Hepatic stellate cell (primary cell): ENCODE results near the gene COX7A1.
"Not testable (repeated sequence)": the region's sequence is repeated elsewhere in the genome, so short reads cannot be mapped to it uniquely, and the experiment has no call there.

ENCODE experiments used
- DNase-seq: peaks from one replicate; pipeline ENCODE4 v3.0.0; 2011; ENCODE audit warnings: low spot score

COX7A1 gene

DNA sequence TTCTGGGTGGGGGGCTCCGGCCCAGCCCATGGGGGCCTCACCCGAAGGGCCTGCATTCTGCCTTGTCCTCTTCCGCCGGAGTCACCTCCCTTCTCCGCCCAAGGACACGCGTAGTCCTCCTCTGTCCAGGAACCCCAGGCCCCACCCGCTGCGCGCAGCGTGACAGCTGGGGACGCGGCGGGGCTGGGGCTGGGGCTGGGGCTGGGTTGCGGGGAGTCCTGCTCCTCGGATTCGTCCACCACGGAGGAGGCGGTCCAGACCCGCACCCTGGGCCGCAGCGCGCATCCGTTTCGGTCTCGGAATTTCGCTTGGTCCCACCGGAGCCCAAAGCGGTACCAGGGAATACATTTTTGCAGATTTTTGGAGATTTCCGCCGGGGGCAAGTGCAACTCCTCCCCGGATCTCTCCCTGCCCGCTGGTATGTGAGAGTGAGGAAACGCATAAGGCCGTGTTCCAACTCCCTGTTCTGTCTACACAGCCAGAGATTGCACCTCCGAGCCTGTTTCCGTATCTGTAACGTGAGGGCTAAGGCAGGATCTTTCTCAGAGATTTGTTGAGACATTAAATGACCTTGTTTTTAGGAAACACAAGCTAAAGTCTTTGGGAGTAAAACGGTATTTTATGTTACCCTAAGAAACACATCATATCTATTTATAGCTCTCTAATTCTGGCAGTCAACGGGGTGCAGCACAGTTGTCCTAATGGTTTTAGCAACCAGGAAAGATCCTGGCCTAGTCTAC, at the start of gene COX7A1:
Gene COX7A1 (minus strand): TSS at position 96 of the 740 bp plus-strand sequence. CDS start 40 bp downstream, at position 56.
- peak; percentile 78 for DNase-seq

DNA sequence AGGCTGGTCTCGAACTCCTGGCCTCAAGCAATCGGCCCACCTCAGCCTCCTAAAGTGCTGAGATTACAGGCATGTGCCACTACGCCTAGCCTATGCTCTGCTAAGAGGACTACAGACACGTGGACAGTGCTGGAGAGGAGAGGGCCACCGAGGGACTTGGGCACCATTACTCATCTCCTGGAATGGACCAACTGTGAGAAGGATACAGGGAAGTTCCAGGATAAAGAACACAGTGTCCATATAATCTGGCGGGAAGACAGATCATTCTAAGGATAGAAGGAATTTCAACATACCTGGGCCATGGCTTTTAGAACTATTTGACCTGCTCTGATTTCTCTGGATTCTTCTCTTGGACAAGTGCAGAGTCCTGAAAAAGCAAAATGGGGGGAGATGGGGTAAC, 49.4 kb upstream of the COX7A1 start:
- no peak for DNase-seq

DNA sequence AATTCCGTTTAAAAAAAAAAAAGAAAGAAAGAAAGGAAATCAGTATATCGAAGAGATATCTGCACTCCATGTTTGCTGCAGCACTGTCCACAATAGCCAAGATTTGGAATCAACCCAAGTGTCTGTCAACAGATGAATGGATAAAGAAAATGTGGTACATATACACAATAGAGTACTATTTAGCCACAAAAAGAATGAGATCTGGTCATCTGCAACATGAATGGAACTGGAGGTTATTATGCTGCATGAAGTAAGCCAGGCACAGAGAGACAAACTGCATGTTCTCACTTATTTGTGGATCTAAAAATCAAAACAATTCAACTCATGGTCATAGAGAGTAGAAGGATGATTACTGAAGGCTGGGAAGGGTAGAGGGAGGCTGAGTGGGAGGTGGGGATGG, 45.9 kb upstream of the COX7A1 start:
- DNase-seq, result no peak

DNA sequence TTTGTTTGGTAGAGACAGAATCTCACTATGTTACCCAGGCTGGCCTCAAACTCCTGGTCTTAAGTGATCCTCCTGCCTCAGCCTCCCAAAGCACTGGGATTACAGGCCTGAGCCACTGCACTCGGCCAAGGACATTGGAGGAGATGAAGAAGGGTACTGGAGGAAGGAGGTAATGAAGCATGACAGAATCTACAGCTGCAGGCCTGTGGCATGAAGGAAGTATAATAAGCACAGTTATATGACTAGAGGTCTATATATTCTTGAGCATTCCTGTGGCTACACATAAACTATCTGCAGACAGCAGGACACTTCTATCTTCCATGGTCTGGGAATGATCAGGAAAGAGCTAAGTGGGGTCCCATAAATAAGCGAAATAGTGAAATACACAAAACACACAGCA, 44.0 kb upstream of the COX7A1 start:
- no peak for DNase-seq

DNA sequence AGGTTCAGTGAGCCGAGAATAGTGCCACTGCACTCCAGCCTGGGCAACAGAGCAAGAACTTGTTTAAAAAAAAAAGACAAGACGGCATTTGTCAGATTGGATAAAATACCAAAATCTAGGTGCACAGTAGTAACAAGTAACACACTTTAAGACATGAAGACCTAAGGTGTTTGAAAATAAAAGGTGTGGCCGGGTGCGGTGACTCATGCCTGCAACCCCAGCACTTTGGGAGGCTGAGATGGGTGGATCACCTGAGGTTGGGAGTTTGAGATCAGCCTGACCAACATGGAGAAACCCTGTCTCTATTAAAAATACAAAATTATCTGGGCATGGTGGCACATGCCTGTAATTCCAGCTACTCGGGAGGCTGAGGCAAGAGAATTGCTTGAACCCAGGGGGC, 34.5 kb upstream of the COX7A1 start:
- DNase-seq, result not testable (repeated sequence)

DNA sequence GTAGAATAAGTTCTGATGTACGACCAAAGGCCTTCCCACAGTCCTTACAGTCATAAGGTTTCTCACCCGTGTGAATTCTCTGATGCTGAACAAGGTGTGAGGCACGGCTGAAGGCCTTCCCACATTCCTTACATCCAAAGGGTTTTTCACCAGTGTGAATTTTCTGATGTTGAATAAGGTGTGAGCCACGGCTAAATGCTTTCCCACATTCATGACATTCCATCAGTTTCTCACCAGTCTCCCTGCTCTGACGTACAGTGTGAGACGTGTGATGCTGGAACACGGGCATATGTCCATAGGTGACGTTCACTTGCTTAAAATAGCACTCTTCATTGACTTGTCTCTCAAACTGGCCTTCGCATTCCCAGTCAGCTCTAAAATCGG, 31.0 kb upstream of the COX7A1 start:
- no peak for DNase-seq

DNA sequence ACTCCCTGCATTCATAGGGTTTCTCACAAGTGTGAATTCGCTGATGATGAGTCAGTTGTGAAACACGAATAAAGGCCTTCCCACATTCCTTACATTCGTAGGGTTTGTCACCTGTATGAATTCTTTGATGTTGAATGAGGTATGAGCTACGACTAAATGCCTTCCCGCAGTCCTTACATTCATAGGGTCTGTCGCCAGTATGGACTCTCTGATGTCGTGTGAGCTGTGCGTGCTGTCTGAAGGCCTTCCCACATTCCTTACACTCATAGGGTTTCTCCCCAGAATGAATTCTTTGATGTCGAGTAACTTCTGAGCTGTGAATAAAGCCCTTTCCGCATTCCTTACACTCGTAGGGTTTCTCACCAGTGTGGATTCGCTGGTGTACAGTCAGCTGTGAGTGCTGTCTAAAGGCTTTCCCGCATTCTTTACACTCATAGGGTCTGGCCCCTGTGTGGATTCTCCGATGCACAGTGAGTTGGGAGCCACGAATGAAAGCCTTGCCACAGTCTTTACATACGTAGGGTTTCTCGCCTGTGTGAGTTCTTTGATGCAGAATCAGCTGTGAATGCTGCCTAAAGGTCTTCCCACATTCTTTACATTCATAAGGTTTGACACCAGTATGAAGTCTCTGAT, 30.5 kb upstream of the COX7A1 start:
- DNase-seq, result no peak

DNA sequence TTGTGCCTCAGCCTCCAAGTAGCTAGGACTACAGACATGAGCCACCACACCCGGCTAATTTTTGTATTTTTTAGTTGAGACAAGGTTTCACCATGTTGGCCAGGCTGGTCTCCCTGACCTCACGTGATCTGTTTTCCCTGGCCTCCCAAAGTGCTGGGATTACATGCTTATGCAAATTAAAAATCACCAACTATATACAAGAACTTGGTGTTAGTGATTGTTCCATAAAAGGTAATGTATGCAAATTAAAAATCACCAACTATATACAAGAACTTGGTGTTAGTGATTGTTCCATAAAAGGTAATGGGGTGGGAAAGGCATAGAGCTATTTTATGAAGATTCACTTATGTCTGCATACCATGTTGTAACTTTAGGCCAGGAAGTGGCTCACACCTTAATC, 26.8 kb upstream of the COX7A1 start:
- not testable (repeated sequence) for DNase-seq

DNA sequence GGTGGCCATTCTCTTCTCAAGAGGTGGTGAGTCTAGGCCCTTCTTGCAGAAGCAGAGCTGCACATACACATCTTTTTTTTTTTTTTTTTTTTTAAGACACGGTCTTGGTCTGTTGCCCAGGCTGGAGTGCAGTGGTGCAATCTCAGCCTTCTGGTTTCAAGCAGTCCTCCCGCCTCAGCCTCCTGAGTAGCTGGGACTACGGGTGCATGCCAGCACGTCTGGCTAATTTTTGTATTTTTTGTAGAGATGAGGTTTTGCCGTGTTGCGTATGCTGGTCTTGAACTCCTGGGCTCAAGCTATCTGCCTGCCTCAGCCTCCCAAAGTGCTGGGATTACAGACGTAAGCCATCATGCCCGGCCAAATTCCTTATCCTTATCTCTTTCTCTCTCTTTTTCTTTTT, 21.6 kb upstream of the COX7A1 start:
- not testable (repeated sequence) for DNase-seq

DNA sequence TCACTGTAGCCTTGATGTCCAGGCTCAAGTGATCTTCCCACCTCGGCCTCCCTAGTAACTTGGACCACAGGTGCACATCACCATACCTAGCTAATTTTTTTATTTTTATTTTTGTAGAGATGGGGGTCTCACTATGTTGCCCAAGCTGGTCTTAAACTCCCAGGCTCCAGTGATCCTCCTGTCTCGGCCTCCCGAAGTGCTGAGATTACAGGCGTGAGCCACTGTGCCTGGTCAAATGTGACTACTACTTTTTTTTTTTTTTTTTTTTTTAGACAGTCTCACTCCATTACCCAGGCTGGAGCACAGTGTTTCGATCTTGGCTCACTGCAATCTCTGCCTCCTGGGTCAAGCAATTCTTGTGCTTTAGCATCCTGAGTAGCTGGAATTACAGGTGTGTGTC, 20.6 kb upstream of the COX7A1 start:
- no peak for DNase-seq

DNA sequence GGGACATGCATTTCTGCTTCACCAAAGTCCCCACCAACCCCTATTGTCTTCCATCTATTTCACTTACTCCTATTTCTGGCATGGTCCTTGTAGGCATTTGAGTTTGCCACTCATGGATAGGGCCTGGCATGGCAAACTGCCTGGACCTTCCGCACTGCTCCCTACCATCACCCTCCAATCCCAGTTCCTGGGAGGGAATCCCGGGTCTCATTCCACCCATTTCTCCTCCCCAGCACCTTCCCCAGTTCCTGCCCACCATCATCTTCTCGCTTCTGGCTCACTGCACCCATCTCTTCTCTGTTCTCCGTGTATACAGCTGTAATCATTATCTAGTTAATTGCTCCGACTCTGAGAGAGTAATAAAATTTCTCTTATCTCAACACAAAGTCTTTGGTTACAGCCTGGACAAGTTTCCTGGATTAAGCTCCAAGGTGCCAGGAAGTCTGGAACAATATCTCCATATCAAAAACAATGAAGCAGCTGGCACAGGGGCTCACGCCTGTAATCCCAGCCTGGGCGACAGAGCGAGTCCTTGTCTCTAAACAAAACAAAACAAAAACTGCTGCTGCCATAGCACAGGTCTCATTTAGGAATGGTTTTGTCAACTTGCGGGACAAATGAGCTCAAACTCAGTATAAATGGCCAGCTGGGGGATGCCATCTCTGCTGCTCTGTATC, 17.0 kb upstream of the COX7A1 start:
- DNase-seq, result no peak

DNA sequence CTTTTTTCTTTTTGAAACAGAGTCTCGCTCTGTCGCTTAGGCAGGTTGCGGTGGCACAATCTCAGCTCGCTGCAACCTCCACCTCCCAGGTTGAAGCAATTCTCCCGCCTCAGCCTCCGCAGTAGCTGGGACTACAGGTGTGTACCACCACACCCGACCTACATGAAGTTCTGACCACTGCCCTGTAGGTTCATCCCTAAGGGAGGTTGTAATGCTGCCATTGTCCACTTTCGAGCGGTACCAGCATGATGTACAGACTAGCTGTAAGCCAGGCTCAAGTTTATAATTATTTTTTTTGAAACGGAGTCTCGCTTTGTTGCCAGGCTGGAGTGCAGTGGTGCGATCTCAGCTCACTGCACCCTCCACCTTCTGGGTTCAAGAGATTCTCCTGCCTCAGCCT, 11.6 kb upstream of the COX7A1 start:
- DNase-seq, result no peak

DNA sequence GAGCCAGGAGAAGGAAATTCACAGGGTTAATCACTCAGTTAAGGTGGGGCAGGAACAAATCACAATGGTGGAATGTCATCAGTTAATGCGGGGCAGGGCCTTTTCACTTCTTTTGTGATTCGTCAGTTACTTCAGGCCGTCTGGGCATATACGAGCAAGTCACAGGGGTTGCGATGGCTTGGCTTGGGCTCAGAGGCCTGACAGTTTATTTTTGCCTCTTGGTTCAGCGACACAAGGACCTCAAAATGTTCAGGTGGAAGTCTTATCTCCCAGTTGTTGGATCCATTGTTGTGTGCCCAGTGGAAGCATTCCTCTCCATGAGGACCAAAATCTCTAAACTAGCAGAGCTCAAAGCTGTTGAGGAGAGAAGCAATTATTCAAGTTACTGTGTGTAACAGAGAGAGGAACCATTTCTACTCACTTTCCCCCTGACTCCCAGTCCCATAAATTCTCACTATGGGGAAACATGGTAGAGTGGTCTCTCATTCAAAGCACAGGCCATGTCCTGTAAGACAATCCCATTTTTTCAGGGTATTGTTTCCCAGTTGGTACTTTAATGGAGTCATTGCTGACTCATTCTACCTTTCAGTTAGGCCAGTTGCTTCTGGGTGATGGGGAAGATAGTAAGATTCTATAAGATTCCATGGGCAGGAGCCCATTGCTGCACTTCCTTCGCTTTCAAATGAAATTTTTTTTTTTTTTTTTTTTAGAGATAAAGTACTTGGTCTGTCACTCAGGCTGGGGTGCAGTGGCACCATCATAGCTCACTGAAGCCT, 8.8 kb upstream of the COX7A1 start:
- no peak for DNase-seq

DNA sequence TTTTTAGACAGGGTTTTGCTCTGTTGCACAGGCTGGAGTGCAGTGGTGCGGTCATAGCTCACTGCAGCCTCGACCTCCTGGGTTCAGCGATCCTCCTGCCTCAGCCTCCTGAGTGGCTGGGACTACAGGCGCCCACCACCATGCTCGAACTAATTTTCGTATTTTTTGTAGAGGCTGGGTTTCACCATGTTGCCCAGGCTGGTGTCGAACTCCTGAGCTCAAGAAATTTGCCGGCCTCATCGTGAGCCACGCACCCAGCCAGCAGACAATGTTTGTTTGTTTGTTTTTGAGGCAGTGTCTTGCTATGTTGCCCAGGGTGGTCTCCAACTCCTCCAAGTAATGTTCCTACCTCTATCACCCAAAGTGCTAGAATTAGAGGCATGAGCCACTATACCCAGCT, 879 bp upstream of the COX7A1 start:
- no peak for DNase-seq

DNA sequence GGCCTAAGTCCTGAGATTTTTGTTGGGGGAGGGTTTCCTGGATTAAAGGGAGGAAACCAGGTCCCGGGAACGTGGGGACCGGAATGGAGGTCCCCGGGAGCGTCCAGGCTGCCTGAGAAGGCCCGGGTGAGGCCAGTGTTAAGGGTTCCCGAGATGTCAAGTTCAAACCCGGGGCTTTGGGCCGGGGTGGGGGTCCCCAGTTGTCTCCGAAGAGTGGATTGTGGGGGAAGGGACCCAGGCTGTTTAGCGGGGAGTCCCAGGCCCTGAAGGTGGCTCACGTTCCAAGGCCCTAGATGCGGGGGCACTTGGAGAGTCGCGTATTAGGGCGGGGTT, 262 bp downstream of the COX7A1 start:
- peak; percentile 40 for DNase-seq

DNA sequence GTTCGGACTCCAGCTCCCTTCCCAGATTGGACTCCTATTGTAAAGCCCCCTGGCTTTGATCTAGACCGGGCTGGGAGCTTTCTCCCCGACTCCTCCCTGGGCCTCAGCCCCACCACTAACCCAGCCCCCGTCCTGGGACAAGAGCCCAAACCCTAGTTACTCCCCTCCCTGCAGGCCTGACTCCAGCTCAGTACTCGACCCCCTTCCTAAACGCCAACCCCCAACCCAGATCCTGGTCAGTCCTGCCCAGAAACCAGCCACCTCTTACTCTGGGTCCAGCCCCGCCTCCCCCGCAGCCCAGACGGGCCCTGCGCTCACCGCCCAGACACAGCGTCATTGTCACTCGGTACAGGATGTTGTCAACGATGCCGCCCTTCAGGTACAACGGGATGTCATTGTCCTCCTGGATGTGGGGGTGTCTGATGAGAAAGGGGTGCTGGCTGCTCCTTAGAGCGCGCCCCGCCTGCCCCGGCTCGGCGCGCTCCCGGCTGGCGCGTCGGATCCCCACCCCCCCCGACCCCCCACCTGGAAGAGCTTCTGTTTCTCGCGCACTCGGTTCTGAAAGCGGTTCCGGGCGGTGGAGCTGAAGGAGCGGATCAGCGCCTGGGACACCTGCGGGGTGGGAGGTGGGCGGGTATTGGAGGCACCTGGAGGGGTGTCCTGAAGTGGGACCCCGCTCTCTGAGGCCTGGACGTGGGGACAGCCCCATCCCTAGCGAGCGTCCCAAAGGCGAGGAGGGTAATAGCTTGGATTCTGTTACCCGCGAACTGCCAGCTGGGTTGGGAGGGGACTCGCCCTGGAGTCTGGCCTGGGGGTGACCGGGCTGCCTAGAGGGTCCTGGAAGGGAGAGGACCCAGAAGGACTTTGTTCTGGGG, 866 bp downstream of the COX7A1 start:
- DNase-seq, result peak; percentile 47

DNA sequence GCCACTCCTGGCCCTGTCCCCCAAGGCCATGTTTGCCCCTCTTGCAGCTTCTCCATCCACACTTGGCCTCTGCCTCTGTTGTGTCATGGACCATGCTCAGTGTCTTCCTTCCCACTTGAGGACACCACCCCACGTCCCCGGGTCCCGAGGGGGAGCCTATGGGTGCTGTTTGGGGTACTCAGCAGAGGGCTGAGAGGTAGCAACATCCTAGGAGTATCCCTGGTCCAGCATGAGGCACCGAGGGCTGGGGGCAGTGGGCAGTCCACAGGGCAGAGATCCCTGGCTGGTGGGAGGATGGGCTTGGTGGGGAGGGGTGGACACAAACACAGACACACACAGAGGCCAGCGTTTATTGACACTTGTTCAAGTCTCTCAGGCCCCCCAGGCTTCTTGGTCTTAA, 1.7 kb downstream of the COX7A1 start:
- no peak for DNase-seq

DNA sequence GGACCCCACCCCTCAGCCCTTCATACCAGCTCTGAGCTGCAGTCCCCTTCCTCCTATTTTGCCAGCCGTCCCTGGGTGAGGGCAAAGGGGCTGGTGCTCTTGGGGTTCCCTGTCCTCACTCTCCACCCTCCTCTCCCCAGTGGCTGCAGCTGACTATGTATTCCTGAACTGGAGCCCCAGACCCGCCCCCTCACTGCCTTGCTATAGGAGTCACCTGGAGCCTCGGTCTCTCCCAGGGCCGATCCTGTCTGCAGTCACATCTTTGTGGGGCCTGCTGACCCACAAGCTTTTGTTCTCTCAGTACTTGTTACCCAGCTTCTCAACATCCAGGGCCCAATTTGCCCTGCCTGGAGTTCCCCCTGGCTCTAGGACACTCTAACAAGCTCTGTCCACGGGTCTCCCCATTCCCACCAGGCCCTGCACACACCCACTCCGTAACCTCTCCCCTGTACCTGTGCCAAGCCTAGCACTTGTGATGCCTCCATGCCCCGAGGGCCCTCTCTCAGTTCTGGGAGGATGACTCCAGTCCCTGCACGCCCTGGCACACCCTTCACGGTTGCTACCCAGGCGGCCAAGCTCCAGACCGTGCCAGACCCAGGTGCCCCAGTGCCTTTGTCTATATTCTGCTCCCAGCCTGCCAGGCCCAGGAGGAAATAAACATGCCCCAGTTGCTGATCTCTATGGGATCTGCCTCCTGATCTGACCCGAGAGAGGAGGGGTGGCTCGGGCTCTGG, 2.4 kb downstream of the COX7A1 start:
- DNase-seq, result no peak

DNA sequence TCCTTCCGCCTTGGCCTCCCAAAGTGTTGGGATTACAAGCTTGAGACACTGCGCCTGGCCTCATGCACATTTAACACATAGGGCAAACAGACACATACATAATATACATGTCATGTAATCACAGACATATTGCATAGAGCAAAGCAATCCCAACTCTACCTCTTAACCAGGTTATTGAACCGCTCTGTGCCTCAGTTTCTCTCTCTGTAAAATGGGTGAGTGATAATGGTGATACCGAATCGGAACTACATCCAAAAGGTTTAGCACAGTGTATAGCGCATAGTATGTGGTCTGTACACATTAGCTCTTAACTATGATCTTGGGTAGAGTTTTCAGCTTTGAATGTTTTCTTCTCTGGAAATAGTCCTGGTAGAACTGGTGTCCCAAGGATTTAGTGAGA, 7.6 kb downstream of the COX7A1 start:
- no peak for DNase-seq

DNA sequence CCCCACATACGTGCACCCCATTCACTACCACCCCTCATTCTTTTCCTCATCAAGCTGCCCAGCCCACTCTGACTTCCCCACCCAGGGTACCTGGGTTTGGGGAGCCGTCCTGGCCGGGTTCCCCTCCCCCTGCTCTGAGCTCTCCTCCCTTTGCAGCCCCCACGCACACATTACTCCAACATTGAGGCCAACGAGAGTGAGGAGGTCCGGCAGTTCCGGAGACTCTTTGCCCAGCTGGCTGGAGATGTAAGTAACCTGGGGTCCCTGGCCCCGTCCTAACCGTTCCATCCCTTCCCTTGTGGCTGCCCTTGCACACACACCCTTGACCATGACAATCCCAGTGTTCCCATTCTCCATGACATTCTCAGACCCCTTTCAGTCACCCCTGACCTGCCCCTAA, 9.8 kb downstream of the COX7A1 start:
- no peak for DNase-seq

DNA sequence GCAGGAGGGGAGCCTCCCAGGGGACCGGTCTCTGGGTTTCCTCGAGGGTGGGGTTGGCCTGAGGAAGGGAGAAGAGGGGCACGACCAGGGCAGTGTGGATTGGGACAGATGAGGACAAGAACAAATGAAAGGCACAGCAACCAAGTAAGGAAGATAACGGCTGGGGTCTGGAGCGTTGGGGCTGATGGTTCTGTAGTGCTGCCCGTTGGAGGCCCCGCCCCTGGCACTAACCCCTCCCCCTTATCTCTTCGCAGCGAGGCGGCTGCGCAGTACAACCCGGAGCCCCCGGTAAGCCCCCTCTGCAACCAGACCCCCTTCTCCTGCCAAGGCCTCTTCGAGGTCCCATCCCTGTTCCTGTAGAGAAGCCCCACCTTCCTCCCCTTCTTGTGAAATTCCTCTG, 10.2 kb downstream of the COX7A1 start:
- DNase-seq, result no peak
